ENCODE measurements around the gene CLPX.
A peak's percentile ranks its signal among the peaks of the same experiment; 100 is the strongest.

The CLPX gene

DNA sequence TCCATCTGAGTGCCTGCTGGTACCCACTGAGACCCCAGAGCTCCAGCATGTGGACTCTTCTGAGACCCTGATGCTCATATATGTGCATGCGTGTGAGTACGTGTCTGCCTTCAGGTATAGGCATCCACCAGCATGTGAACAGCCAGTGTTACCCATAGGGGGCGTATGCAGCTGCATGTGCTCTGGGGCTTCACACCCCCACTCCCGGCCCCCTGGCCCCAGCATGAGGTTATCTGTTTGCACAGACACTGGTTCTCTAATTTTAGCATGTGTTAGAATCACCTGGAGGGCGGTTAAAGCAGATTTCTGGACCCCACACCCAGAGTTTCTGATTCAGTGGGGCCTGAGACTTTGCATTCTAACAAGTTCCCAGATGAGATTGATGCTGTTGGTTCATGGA, 27.0 kb upstream of the CLPX start:
- no peak for DNase-seq (ENCODE audit: low read depth)
- peak; percentile 57 for TF ChIP-seq CTCF (conservative IDR thresholded peaks at IDR 0.05; ENCODE audit: low read depth, low read length)
- no peak overlapping the region for H3K4me3 ChIP-seq (ENCODE audit: low read length)

DNA sequence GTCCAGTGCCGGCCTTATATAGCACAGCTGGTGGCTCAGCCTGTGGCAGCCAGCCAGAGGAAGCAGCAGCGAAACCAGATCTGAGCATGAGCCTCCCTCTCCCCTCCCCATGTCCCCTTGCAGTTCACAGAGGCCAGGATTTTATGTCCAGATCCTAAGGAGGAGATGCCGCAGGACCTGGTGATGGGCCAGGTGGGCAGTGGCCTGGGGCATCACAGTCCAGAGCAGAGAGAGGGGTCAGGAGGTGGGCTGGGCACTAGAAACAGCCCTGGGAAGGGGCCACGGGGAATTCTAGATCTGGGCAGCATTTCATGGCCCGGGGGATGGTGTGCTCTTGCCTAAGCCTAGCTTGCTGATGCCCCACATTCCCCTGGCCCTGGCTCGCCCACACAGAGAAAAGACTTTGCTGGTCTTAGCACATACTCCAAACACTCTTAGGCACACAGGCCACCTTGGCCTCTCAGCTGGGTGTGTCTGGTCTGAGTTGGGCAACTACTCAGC, 26.4 kb upstream of the CLPX start:
- H3K4me3 ChIP-seq (ENCODE audit: low read length), result no peak overlapping the region
- no peak for DNase-seq (ENCODE audit: low read depth)
- TF ChIP-seq CTCF (conservative IDR thresholded peaks at IDR 0.05; ENCODE audit: low read depth, low read length), result no peak

DNA sequence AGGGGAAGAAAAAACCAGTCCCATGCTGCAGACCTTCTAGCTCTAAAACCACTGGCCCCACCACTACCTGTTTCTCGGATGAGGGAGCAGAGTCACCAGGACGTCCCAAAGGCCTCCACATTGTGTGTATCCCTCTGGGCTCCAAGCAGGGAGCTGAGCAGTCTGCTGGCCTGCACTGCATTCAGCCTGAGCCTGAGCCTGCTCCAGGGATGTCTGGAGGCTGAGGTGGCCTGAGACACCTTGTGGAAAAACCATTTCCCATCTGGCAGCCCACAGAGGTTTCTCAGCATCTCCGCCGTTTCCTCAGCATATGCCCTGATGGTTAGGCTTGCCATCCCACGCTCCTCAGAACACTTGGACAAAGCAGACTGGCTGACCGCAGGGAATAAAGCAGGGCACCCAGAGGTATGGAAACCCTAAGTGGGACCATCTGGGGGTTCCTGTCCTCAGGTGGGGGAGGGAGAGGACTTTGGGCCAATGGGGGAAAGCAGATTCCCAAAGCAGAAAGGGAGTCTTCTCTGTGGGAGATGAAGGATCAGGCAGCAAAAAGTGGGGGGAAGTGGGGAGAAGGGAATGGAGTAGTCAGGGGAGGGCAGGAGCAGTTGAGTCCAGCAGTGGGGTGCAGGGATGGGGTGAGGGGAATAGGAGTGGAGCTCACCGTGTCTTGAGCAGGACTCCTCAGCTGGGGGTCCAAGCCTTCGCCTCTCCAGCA, 25.8 kb upstream of the CLPX start, which contains the start of gene CILP:
Gene CILP (minus strand): TSS at position 704 of the 712 bp plus-strand sequence. CDS start 1,718 bp downstream, outside the sequence.
- no peak within 1 kb of the TSS for H3K4me3 ChIP-seq (ENCODE audit: low read length)
- DNase-seq (ENCODE audit: low read depth), result no peak
- no peak for TF ChIP-seq CTCF (conservative IDR thresholded peaks at IDR 0.05; ENCODE audit: low read depth, low read length)

GRCh38 chr15:65209701-65210643, 24.8 kb upstream of the CLPX start:
- no peak for DNase-seq (ENCODE audit: low read depth)
- TF ChIP-seq CTCF (conservative IDR thresholded peaks at IDR 0.05; ENCODE audit: low read depth, low read length), result no peak
- H3K4me3 ChIP-seq (ENCODE audit: low read length), result no peak overlapping the region

DNA sequence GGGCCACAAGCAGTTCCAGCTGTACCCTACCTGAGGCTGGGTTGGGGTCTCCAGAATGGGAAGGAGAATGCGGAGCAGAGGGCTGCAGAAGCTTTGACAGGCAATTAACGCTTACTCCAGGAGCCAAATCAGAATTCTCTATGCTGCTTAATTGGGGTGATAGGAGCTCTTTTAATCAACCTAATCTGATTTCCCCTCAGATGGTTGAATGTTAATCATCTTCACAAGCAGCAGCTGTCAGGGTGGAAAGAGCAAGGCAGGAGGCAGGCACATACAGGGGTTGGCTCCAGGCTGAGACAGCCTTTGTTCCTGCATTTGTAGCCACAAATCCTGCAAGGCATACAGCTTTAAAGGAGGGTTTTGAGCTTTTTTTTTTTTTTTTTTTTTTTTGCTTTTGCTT, 23.5 kb upstream of the CLPX start:
- no peak overlapping the region for H3K4me3 ChIP-seq (ENCODE audit: low read length)
- DNase-seq (ENCODE audit: low read depth), result no peak
- no peak for TF ChIP-seq CTCF (conservative IDR thresholded peaks at IDR 0.05; ENCODE audit: low read depth, low read length)

DNA sequence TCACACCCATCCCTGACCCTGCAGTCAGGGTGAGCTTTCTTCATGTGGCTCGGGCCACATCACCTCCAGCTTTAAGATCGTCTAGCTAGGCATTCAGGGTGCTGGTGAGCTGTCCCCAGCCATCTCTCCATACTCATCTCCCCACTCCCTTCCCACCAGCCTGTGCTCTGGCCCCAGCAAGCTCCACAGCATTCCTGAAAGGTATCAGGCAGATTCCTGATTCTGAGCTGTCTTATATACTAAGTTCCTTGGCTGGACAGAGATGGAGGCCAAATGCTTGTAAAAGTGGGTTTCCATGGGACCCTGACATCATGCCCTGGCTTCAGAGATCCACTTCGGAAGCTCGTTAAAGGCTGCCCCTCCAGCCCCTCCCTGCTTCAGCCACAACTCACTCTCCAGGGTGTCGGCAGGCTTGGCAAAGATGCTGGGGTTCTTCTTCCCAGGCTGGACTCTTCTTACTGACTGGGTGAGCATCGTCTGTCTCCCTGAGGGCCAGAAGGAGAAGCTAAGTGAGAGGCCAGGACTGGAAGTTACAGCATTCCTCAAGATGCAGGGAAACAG, 22.2 kb upstream of the CLPX start:
- TF ChIP-seq CTCF (conservative IDR thresholded peaks at IDR 0.05; ENCODE audit: low read depth, low read length), result no peak
- DNase-seq (ENCODE audit: low read depth), result no peak
- H3K4me3 ChIP-seq (ENCODE audit: low read length), result no peak overlapping the region

Measured in retinal pigment epithelial cell (primary cell).